Measurements from ENCODE around the gene GDPD5.

- TF ChIP-seq CTCF (IDR thresholded peaks at IDR 0.05), result no peak
- no peak for TF ChIP-seq POLR2A (IDR thresholded peaks at IDR 0.05)
Observed at GRCh38 chr11:75441804-75442132, 84.0 kb downstream of the GDPD5 start.

All from adrenal gland (tissue), 5 donors.